Measurements from ENCODE around the gene BCAS3. TPM values are rescaled to one million over a fixed set of nuclear protein-coding genes. Genes with fewer than 3 reads are reported as not detected.

BCAS3 gene
- total RNA-seq, 6 experiments from 2014 or later: 9.2 to 22.1 (median 14.2) TPM

GRCh38 chr17:61286449-61286848, 608.8 kb downstream of the BCAS3 start:
- TF ChIP-seq, protein P1, sequence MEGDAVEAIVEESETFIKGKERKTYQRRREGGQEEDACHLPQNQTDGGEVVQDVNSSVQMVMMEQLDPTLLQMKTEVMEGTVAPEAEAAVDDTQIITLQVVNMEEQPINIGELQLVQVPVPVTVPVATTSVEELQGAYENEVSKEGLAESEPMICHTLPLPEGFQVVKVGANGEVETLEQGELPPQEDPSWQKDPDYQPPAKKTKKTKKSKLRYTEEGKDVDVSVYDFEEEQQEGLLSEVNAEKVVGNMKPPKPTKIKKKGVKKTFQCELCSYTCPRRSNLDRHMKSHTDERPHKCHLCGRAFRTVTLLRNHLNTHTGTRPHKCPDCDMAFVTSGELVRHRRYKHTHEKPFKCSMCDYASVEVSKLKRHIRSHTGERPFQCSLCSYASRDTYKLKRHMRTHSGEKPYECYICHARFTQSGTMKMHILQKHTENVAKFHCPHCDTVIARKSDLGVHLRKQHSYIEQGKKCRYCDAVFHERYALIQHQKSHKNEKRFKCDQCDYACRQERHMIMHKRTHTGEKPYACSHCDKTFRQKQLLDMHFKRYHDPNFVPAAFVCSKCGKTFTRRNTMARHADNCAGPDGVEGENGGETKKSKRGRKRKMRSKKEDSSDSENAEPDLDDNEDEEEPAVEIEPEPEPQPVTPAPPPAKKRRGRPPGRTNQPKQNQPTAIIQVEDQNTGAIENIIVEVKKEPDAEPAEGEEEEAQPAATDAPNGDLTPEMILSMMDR (IDR thresholded peaks at IDR 0.05): no peak
- TF ChIP-seq POLR2A (IDR thresholded peaks at IDR 0.05): no peak
- intact Hi-C loops (cut with DNase I): no loop called here
- Histone ChIP-seq H3K4me3 (no peak overlapping the region), H3K36me3 (no peaks in the 10 kb centered on the region), H3K27ac (no peak overlapping the region), H3K4me1 (no peaks in the 10 kb centered on the region), H3K9me3 (no peaks in the 10 kb centered on the region), H3K27me3 (no peaks in the 10 kb centered on the region)
- 93% methylated on average over 4 of the region's 9 CpGs for WGBS (ENCODE audit: insufficient coverage, low coverage, low lambda C conversion rate, missing lambda C conversion rate)
- ATAC-seq (no peak), DNase-seq (no peak)

DNA sequence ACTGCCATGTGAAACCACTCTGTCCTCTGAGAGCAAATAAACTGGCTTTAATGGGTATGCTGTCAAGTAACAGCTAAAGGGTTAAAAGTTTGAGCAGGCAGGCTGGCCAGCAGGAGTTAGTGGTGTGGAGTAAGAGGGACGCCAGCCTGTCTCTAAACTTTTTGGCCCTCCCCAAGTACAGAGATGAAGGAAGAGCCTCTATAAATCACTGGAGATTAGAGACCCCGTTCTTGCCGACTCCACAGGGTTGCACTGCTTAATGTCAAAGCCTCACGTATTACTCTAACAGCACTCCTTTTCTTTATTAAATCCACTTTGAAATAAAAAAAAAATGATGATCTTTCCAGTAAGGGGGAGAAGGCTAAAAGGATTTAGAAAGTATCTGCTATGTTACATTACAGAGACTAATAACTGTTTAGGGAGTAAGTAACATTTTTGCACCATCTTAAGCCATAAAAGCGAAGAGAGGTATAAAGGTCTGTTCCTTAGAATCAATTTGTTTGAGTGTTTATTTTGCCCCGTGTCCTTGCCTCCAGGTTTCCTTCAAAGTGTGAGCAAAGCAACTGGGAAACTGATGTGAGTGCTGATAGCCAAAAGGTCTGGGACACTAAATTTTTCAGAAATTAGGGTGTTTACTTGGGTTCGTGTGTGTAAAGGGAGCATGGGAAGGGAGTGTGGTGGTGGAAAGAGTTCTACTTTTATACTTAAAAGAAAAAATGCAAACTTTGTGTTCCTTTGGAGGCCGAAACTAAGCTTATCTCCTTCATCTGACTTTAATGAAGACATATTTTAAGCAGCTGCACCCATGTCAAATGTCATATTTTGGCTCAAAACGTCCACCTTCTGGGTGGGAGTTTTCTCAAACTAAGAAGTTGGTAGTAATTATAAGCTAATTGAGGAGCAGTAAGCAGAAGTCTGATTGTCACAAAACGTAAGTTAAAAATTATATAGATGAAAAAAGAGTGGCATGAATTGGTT, 612.0 kb downstream of the BCAS3 start:
- intact Hi-C loops (cut with DNase I): no loop called here
- no peaks in the 10 kb centered on the region for H3K36me3 ChIP-seq
- no peak overlapping the region for H3K4me3 ChIP-seq
- DNase-seq (no peak), ATAC-seq (no peak)
- TF ChIP-seq POLR2A (IDR thresholded peaks at IDR 0.05): no peak
- TF ChIP-seq, protein P1 (IDR thresholded peaks at IDR 0.05): no peak
- no peaks in the 10 kb centered on the region for H3K9me3 ChIP-seq
- H3K27me3 ChIP-seq: no peaks in the 10 kb centered on the region
- no peak overlapping the region for H3K27ac ChIP-seq
- no peaks in the 10 kb centered on the region for H3K4me1 ChIP-seq
- WGBS (ENCODE audit: insufficient coverage, low coverage, low lambda C conversion rate, missing lambda C conversion rate): 68% methylated on average over 10 of the region's 10 CpGs

DNA sequence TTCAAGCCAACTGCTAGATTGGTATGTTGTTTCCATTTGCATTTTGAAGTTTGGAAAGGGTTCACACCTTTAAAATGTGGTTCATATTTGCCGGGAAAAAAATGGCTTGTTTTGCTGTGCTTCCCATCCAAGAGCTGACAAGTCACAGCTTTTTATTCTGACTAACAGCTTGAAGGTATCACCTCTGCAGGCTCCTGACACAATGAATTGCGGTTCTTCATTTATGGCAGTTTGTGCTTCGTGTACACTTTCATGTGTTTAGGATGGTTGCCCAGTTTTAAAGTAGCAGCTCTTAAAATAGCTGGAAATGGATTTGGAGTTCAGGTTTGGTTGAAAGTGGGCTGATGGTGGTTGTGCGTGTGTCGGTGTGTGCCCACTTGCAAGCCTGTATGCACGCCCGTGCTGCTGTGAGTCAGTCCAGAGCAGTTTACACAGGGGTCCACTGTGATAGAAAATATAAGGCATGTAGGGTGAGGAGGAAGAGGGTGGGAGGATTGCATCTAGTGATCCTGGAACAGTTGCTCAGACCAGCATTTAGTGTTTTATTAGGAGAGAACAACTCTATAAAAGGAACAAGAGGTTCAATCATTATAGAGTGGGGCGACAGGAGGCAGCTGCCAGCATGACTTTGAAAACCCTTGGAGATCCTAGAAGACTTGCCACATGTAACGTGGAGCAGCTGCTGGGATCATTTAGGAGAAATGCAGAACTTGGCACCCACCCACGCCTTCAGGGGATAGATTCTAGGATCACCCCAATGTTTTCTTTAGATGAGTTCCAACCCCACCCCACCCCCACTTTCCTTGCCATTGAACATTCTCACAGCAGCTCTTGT, 614.0 kb downstream of the BCAS3 start:
- no peaks in the 10 kb centered on the region for H3K4me1 ChIP-seq
- H3K27ac ChIP-seq: no peak overlapping the region
- DNase-seq: no peak
- ATAC-seq: peak in 1 of 4 donors; percentile 48
- intact Hi-C loops (cut with DNase I): no loop called here
- H3K4me3 ChIP-seq: no peak overlapping the region
- no peaks in the 10 kb centered on the region for H3K36me3 ChIP-seq
- no peaks in the 10 kb centered on the region for H3K27me3 ChIP-seq
- TF ChIP-seq POLR2A (IDR thresholded peaks at IDR 0.05): no peak
- TF ChIP-seq, protein P1 (IDR thresholded peaks at IDR 0.05): no peak
- no peaks in the 10 kb centered on the region for H3K9me3 ChIP-seq
- WGBS (ENCODE audit: insufficient coverage, low coverage, low lambda C conversion rate, missing lambda C conversion rate): 60% methylated on average over 5 of the region's 10 CpGs

DNA sequence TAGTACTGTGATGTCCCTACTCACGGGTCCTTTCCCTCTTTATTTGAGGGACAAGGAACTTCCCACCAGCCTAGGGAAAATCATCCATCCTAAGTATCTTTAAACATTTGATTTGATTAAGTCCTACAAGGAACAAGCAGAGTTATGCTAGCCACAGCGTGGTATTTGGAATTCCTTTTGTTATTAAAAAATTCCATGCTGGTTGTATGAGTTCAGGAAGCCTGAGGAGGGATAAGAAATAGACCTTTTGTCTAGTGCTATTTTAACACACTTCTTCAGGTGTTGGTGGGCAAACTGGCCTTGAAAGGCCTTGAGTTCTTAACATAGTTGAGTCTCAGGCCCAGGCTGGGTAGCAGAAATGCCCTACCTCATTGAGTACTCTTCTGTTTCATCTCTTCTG, 616.6 kb downstream of the BCAS3 start:
- DNase-seq: no peak
- WGBS (ENCODE audit: insufficient coverage, low coverage, low lambda C conversion rate, missing lambda C conversion rate): 84% methylated on average over 2 of the region's 2 CpGs
- ATAC-seq: no peak
- Histone ChIP-seq H3K27ac (no peak overlapping the region), H3K27me3 (no peaks in the 10 kb centered on the region), H3K9me3 (no peaks in the 10 kb centered on the region), H3K4me1 (no peaks in the 10 kb centered on the region), H3K36me3 (no peaks in the 10 kb centered on the region), H3K4me3 (no peak overlapping the region)
- intact Hi-C loops (cut with DNase I): no loop called here
- no peak for TF ChIP-seq POLR2A (IDR thresholded peaks at IDR 0.05)
- TF ChIP-seq, protein P1 (IDR thresholded peaks at IDR 0.05): no peak
